GM12873 (cell line): ENCODE measurements around the gene EEA1.
A peak's percentile ranks its signal among the peaks of the same experiment; 100 is the strongest.

ENCODE experiments used
- CTCF ChIP-seq: IDR thresholded peaks from 2 replicates; pipeline ENCODE4 v1.5.1; 2012; ENCODE audit warnings: low read depth, mild to moderate bottlenecking, moderate library complexity, low read length, control low read depth; ENCODE audit not compliant: insufficient read depth; ENCODE audit errors: missing control alignments

Gene EEA1

GRCh38 chr12:92844151-92844763, 84.8 kb downstream of the EEA1 start:
- TF ChIP-seq CTCF, result no peak

GRCh38 chr12:92829686-92830282, 99.3 kb downstream of the EEA1 start:
- TF ChIP-seq CTCF, result no peak

GRCh38 chr12:92828565-92828964, 100.5 kb downstream of the EEA1 start:
- no peak for TF ChIP-seq CTCF

GRCh38 chr12:92827836-92828431, 101.2 kb downstream of the EEA1 start:
- TF ChIP-seq CTCF, result peak; percentile 77

- no peak for TF ChIP-seq CTCF
Measured at GRCh38 chr12:92821142-92821541, 108.0 kb downstream of the EEA1 start.

- TF ChIP-seq CTCF, result no peak
Measured at GRCh38 chr12:92814584-92814983, 114.5 kb downstream of the EEA1 start.

- TF ChIP-seq CTCF, result no peak
Measured at GRCh38 chr12:92810370-92810769, 118.7 kb downstream of the EEA1 start.
